ENCODE measurements around the gene KDM2B.
A peak's percentile ranks its signal among the peaks of the same experiment; 100 is the strongest.

Gene KDM2B

DNA sequence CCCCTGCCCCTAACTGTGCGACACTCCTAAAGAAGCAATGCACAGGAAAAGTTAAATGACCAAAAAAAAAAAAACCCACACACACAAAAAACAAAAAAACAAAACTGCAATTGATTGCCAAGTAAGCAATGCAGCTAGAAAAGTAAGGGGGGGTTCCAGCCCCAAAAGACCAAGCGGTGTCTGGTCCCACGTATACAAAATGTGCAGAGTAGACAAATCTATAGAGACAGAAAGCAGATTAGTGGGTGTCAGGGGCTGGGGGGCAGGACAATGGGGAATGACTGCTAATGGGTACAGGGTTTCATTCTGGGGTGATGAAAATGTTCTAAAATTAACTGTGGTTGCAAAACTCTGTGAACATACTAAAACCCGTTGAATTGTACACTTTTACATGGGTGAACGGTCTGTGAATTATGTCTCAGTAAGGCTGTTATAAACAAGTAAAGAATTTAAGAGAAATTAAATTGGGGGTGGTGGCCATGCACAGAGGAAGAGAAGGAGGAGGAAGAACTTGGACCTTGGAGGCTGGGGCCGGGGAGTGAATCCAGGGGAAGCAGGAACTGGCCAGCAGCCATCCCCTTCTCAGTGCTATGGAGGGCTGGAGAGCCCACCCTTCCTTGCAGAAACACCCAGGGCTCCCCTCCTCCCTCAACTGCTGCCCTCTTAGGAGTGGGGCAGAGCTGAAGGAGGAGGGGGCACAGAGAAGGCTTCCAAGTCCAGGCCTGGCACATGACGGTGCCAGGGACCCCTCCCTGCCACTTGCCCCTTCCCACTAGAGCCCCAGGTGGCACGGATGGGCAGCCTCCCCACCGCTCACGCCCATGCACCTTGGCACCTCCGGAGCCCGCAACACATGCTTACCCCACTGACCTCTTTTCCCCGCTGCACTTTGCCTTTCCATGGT, 45.4 kb downstream of the KDM2B start:
- TF ChIP-seq, protein P1, sequence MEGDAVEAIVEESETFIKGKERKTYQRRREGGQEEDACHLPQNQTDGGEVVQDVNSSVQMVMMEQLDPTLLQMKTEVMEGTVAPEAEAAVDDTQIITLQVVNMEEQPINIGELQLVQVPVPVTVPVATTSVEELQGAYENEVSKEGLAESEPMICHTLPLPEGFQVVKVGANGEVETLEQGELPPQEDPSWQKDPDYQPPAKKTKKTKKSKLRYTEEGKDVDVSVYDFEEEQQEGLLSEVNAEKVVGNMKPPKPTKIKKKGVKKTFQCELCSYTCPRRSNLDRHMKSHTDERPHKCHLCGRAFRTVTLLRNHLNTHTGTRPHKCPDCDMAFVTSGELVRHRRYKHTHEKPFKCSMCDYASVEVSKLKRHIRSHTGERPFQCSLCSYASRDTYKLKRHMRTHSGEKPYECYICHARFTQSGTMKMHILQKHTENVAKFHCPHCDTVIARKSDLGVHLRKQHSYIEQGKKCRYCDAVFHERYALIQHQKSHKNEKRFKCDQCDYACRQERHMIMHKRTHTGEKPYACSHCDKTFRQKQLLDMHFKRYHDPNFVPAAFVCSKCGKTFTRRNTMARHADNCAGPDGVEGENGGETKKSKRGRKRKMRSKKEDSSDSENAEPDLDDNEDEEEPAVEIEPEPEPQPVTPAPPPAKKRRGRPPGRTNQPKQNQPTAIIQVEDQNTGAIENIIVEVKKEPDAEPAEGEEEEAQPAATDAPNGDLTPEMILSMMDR (IDR thresholded peaks at IDR 0.05; ENCODE audit: low read depth, low read length): no peak
- DNase-seq (ENCODE audit: low read depth, low spot score): no peak
- peak overlapping the region; percentile 31 for H3K4me3 ChIP-seq (ENCODE audit: low read depth, low read length)
- in situ Hi-C loops (cut with HindIII; ENCODE audit: low sequenced_read_pairs): no loop called here

DNA sequence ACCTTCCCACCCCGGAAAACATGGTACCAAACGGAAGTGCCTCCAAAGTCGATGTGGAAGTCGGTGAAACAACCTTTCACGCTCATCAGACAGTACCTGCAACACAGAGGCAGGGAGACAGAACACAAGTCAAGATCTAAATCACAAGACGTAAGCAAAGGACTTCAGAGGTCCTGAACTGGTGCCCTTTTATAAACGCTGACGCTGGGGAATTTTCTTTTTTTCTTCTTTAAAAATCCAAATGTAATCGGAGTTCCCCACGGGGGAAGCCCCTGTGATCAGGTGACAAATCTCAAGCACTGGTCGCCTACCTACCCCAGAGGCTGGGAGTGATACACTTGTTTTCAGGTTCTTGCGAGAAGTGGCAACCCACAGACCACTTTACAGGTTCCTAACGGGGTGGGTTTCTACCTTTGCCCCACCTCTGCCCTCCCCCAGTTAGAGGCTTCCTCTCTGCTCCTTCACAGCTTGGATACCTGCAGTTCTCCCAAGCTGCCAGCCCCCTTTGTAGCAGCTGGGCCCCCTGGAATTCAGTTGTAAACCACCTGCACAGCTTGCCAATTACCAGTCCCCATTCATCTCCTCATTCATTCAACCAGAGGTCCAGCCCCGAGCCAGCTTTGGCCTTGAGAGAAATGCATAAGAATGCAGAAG, 46.2 kb downstream of the KDM2B start:
- TF ChIP-seq, protein P1 (IDR thresholded peaks at IDR 0.05; ENCODE audit: low read depth, low read length): no peak
- H3K4me3 ChIP-seq (ENCODE audit: low read depth, low read length): no peak overlapping the region
- no peak for DNase-seq (ENCODE audit: low read depth, low spot score)
- in situ Hi-C loops (cut with HindIII; ENCODE audit: low sequenced_read_pairs): no loop called here

DNA sequence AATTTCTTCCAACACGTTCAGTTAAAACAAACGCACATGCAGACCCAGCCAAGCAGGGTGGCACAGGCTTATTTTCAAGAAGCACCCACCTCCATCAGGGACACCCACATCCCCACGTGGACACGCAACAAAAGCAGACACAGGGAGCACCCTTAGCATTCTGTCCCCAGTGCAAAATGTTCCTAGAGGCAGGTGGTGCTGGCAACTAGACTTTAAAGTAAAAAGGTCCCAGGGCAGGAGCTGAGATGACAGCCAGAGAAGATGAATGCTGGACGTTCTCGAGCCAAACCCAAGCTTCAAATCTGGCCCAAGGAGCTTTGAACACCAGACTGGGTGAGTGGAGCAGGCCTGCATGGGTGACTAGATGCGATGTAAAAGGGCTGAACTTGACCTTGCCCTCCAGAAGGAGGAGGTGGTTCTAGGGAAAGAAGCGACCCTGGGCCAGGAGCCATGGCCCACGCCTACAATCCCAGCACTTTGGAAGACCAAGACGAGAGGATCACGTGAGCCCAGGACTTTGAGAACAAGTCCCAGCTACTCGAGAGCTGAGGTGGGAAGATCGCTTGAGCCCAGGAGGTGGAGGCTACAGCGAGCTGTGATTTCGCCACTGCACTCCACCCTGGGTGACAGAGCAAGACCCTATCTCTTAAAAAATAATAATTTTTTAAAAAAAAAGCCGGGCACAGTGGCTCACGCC, 47.3 kb downstream of the KDM2B start:
- no peak for DNase-seq (ENCODE audit: low read depth, low spot score)

DNA sequence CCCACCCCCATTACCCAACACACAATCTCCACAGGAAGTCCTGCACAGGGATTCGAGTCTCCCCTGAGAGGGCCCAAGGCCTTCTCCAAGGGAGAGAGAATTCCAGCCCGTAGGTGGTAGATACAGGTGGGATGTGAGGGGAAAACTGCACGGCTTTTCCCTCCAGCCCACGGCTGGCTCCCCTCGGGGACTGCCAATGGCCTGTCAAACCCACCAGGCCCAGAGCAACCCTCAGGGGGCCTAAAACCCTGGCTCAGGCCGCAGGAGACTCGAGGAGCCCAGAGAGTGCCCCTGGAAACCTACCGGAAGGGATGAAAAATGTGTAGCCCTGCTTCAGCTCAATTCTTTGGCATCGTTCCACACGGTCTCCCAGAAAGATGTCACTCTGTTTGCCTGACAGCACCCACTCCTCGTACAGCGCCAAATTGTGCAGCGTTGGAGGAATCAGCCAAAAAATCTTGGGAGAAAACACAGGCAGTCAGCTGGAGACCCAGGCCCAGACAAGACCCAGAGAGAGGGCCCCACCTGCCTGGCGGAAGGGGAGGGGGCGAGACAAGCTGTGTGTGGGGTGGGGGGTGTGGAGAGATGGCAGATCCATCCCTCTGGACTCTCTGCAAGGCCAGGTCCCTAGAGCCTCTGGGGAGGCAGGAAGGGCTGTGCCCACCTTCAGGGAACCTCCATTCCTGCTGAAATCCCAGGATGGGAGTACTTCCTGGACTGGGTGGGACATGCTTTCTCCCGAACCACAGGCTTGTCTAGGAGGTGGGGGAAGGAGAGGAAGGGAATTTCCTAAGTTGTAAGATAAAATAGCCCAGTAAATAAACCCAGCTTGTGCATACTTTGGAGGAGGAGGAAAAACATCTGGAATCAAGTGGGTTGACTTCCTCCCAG, 48.1 kb downstream of the KDM2B start:
- DNase-seq (ENCODE audit: low read depth, low spot score): no peak
- no peak overlapping the region for H3K4me3 ChIP-seq (ENCODE audit: low read depth, low read length)
- in situ Hi-C loops (cut with HindIII; ENCODE audit: low sequenced_read_pairs): no loop called here
- TF ChIP-seq, protein P1 (IDR thresholded peaks at IDR 0.05; ENCODE audit: low read depth, low read length): no peak

More for the DNA sequence above, 47.3 kb downstream of the KDM2B start:
- H3K4me3 ChIP-seq (ENCODE audit: low read depth, low read length): no peak overlapping the region
- TF ChIP-seq, protein P1 (IDR thresholded peaks at IDR 0.05; ENCODE audit: low read depth, low read length): no peak
- in situ Hi-C loops (cut with HindIII; ENCODE audit: low sequenced_read_pairs): no loop called here

DNA sequence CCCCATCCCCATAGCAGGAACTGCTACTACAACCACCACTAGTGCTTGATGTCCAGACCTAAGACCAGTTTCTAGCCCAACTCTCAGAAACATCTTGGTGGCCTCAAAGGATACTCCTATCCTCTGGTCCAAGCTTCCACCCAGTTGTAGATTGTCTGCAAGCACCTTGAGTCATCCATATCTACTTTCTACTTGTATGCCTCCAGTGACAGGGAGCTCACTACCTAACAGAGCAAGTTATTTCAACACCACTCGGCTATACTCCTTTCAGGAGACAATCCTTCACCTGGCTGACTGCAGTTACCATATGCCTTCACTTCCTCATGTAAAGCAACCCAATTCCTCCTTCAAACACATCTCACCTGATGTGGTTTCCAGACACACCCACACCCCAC, 49.5 kb downstream of the KDM2B start:
- TF ChIP-seq, protein P1 (IDR thresholded peaks at IDR 0.05; ENCODE audit: low read depth, low read length): no peak
- DNase-seq (ENCODE audit: low read depth, low spot score): no peak
- in situ Hi-C loops (cut with HindIII; ENCODE audit: low sequenced_read_pairs): no loop called here
- no peak overlapping the region for H3K4me3 ChIP-seq (ENCODE audit: low read depth, low read length)

Data from astrocyte of the spinal cord (primary cell).